Peyer's patch (tissue), 4 donors: Measurements from ENCODE around the gene LYZL6.

Experiments
- POLR2A ChIP-seq, 2 donors: fragments of 450-650 bp; IDR thresholded peaks; one replicate each; pipeline ENCODE4 v1.5.1; 2017; ENCODE audit warnings: antibody characterized with exemption in 2 of 2, mild to moderate bottlenecking in 2 of 2, moderate library complexity in 2 of 2
- TF ChIP-seq, protein P1 (sequence below), 6 experiments: fragments of 450-650 bp in 4 of 6; fragments of 200-600 bp in 2 of 6; sonication (generic) in 1 of 6; IDR thresholded peaks; one replicate each; pipeline ENCODE4 v1.5.1; 2017 to 2019; ENCODE audit warnings: antibody characterized with exemption in 6 of 6, mild to moderate bottlenecking in 3 of 6, moderate library complexity in 1 of 6

DNA sequence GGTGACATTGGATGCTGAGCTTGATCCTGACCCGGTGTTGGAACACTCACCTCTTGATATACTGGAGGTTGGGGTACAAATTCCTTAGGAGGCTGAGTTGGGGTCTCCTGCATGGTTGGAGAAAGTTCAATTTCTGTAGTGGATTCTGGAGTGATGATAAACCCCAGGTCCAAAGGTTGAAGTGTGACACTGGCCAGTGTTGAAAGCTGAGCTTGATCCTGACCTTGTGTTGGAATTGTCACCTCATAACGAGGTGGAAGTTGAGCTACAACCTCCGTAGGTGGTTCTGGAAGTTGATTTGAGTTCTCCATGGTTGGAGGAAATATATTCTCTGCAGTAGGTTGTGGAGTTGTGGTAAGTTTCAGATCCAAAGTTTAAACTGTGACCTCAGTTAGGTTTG lies 34.1 kb downstream of the LYZL6 start:
- TF ChIP-seq, protein P1, sequence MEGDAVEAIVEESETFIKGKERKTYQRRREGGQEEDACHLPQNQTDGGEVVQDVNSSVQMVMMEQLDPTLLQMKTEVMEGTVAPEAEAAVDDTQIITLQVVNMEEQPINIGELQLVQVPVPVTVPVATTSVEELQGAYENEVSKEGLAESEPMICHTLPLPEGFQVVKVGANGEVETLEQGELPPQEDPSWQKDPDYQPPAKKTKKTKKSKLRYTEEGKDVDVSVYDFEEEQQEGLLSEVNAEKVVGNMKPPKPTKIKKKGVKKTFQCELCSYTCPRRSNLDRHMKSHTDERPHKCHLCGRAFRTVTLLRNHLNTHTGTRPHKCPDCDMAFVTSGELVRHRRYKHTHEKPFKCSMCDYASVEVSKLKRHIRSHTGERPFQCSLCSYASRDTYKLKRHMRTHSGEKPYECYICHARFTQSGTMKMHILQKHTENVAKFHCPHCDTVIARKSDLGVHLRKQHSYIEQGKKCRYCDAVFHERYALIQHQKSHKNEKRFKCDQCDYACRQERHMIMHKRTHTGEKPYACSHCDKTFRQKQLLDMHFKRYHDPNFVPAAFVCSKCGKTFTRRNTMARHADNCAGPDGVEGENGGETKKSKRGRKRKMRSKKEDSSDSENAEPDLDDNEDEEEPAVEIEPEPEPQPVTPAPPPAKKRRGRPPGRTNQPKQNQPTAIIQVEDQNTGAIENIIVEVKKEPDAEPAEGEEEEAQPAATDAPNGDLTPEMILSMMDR (IDR thresholded peaks at IDR 0.05): no peak
- TF ChIP-seq POLR2A (IDR thresholded peaks at IDR 0.05): no peak
